PFSK-1 (cell line): Measurements from ENCODE around the gene ABLIM2.

ENCODE experiments used
- FOXP2 ChIP-seq: optimal IDR thresholded peaks from 2 replicates; pipeline ENCODE3; 2011; ENCODE audit warnings: borderline replicate concordance, control low read depth, inconsistent platforms; ENCODE audit not compliant: insufficient read depth; ENCODE audit errors: extremely low read length, extremely low read depth
- POLR2AphosphoS5 ChIP-seq: IDR thresholded peaks from 2 replicates; pipeline ENCODE4 v1.6.1; 2012; ENCODE audit warnings: low read depth, mild to moderate bottlenecking, control low read depth, low read length, moderate library complexity
- SIN3A ChIP-seq: IDR thresholded peaks from 2 replicates; pipeline ENCODE4 v1.6.1; 2012; ENCODE audit warnings: mild to moderate bottlenecking, low read length, moderate library complexity, borderline replicate concordance; ENCODE audit not compliant: insufficient read depth
- TAF1 ChIP-seq: IDR thresholded peaks from 2 replicates; pipeline ENCODE4 v1.6.1; 2012; ENCODE audit warnings: low read length, control low read depth, borderline replicate concordance; ENCODE audit not compliant: insufficient read depth
- TF ChIP-seq, protein P1 (sequence below), 2 experiments: IDR thresholded peaks; 2 replicates each; pipeline versions ENCODE4 v1.6.1 to v1.8.0; 2011 to 2012; ENCODE audit warnings: low read depth in 2 of 2, low read length in 2 of 2, control low read depth in 1 of 2, inconsistent platforms in 1 of 2, mild to moderate bottlenecking in 1 of 2, moderate library complexity in 1 of 2; ENCODE audit not compliant: insufficient read depth in 1 of 2

Gene ABLIM2

DNA sequence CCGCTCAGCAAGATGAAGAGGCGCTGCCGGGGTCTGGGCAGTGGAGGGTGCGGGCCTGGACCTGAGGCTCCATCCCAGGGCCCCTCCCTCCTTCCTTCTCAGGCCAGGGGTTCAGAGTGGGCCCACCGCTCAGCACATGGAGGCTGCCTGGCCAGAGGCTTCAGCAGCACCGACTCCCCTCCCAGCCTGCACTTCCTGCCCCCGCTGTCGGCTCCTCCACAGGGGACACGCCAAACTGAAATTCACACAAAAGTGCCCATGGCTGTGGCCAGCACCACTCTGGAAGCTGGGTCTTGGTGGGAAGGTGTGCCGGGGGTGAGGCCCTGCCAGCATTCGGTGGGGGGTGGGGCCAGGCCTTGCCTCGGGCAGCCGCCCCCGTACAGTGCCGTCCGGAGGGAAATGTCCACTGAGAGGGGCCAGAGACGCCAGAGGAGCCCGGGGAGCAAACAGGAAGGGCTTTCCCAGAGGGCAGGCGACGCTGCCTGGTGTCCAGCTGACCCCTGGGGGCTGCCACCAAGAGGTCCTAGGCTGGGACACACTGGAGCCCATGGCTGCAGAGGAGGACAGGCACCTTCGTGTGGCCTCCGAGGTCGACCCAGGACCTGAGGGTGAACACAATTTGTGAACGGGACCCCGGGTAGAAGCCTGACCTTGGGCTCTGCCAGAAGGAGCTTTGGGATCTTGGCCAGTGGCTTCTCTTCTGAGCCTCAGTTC is 134.4 kb downstream of the ABLIM2 start:
- TF ChIP-seq TAF1, result no peak
- no peak for TF ChIP-seq POLR2AphosphoS5
- TF ChIP-seq FOXP2, result no peak
- TF ChIP-seq SIN3A, result no peak
- TF ChIP-seq, protein P1, sequence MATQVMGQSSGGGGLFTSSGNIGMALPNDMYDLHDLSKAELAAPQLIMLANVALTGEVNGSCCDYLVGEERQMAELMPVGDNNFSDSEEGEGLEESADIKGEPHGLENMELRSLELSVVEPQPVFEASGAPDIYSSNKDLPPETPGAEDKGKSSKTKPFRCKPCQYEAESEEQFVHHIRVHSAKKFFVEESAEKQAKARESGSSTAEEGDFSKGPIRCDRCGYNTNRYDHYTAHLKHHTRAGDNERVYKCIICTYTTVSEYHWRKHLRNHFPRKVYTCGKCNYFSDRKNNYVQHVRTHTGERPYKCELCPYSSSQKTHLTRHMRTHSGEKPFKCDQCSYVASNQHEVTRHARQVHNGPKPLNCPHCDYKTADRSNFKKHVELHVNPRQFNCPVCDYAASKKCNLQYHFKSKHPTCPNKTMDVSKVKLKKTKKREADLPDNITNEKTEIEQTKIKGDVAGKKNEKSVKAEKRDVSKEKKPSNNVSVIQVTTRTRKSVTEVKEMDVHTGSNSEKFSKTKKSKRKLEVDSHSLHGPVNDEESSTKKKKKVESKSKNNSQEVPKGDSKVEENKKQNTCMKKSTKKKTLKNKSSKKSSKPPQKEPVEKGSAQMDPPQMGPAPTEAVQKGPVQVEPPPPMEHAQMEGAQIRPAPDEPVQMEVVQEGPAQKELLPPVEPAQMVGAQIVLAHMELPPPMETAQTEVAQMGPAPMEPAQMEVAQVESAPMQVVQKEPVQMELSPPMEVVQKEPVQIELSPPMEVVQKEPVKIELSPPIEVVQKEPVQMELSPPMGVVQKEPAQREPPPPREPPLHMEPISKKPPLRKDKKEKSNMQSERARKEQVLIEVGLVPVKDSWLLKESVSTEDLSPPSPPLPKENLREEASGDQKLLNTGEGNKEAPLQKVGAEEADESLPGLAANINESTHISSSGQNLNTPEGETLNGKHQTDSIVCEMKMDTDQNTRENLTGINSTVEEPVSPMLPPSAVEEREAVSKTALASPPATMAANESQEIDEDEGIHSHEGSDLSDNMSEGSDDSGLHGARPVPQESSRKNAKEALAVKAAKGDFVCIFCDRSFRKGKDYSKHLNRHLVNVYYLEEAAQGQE (IDR thresholded peaks at IDR 0.05; ENCODE audit: insufficient read depth in 1 of 2, low read depth in 2 of 2, low read length in 2 of 2), result no peak

DNA sequence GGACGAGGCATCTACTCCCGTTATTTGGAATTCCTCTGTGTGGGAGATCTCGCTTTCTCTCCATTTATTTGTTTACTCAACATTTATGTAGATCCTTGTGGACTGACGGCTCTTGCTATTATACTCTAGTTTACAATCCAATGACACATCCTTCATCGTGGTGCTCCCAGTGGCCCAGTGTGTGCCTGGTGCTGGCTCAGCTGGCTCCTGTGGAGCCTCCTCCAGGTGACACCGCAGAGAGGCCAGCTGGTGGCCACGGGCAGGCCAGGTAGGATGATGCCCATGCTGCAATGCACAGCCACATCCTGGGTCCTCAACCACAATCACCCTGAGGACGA is 134.9 kb downstream of the ABLIM2 start:
- TF ChIP-seq FOXP2, result no peak
- no peak for TF ChIP-seq TAF1
- TF ChIP-seq SIN3A, result no peak
- TF ChIP-seq, protein P1 (IDR thresholded peaks at IDR 0.05; ENCODE audit: insufficient read depth in 1 of 2, low read depth in 2 of 2, low read length in 2 of 2), result no peak
- TF ChIP-seq POLR2AphosphoS5, result no peak

DNA sequence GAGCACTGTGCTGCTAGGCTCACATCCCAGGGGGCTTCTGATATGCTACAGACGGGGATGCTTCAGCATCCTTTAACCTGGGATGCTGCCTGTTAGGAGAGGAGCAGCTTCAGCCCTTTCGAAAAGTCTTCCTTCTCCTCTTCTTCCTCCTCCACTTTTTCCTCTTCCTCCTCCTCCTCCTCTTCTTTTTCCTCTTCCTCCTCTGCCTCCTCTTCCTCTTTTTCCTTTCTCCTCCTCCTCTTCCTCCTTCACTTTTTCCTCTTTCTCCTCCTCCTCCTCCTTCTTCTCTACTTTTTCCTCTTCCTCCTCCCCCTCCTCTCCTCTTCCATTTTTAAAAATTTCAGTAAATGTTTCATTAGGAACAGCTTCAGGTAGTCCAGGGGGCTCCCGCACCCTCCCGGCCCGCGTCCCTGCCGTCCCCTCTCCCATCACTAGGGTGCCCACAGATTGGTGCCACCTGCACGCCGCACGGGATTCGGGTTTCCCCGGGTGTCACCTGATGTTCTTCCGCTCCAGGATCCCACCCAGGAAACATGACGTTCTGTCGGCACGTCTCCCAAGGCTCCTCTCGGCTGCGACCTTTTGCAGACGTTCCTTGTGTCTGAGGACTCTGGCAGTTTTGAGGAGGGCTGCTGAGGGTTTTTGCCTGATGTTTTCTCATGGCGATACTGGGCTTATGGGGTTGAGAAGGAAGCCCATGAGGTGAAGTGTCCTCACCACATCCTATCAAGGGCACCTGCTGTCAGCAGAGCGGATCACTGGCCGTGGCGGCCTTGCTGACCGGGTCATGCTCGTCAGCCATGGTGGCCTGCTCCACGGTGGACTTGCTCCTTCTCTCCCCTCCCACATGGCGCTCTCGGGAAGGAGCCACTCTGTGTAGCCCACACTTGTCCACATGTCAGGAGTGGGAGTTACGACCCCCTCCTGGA is 135.6 kb downstream of the ABLIM2 start:
- no peak for TF ChIP-seq FOXP2
- no peak for TF ChIP-seq TAF1
- TF ChIP-seq POLR2AphosphoS5, result no peak
- TF ChIP-seq, protein P1 (IDR thresholded peaks at IDR 0.05; ENCODE audit: insufficient read depth in 1 of 2, low read depth in 2 of 2, low read length in 2 of 2), result no peak
- TF ChIP-seq SIN3A, result no peak

DNA sequence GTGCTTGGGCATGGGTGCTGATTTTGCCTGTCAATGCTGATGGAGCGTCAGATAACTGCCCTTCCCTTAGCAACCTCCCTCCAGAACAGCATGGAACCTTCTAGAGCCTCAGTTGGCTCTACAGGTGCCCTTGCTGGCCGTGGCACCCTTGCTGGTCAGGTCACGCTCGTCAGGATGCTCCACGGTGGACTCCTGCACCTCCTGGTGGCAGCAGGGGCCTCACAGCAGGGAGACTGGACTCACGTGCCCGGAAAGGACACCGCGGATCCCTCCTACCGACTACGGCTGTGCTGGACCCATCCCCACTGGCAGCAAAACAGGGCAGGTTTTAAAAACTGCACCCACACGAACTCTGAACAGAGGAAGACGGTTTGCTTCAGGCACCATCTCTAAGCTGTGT is 136.8 kb downstream of the ABLIM2 start:
- no peak for TF ChIP-seq FOXP2
- no peak for TF ChIP-seq SIN3A
- TF ChIP-seq, protein P1 (IDR thresholded peaks at IDR 0.05; ENCODE audit: insufficient read depth in 1 of 2, low read depth in 2 of 2, low read length in 2 of 2), result no peak
